HG03135 (cell line): ENCODE measurements around the gene SLC4A3.
A peak's percentile ranks its signal among the peaks of the same experiment; 100 is the strongest.
"Not testable (repeated sequence)": the region's sequence is repeated elsewhere in the genome, so short reads cannot be mapped to it uniquely, and the experiment has no call there.

ENCODE experiments used
- ATAC-seq: cut with Tn5 transposase; IDR thresholded peaks from one replicate; pipeline ENCODE4 v1.9.1; 2021; ENCODE audit warnings: mild to moderate bottlenecking, moderate library complexity; ENCODE audit not compliant: unreplicated experiment

The SLC4A3 gene

DNA sequence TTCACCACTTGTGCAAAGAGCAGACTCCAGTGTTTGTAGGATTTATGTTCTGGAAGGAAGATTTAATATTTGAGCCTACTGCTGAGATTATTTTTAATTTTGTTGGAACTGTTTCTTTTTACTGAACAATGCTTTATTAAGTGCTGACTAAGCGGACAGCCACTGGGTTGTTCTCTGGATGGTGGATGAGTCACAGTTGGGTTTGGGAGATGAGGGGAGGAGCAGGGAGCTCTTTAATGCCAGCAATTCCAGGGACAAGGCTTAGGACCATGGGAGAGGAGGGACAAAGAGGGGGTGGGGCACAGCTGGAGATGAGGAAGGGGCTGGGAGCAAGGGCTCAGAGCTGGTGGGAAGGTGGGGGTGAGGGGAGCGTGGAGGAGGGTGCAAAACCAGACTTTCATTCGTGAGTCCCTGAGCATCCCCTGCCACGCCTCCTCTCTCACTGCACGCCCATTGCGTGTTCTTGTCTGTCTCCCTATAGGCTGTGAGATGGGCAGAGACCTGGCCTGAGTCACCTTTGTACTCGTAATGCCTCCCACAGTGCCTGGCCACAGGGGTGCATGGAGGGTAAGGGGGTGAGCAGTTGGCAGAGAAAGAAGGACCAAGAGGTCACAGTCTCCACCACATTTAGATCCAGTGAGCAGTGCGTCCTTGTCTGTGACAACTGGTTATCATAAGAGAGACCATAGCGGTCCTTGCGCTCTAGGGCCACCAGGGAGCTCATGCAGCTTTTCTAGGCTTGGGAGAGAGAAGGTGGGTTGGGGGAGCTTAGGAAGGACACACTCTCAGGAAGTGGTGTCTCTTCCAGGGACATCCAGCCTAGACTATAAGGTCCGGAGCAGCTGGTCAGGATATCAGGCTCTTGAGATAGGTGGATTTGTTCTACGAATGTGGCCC lies 18.4 kb downstream of the SLC4A3 start:
- ATAC-seq, result no peak

DNA sequence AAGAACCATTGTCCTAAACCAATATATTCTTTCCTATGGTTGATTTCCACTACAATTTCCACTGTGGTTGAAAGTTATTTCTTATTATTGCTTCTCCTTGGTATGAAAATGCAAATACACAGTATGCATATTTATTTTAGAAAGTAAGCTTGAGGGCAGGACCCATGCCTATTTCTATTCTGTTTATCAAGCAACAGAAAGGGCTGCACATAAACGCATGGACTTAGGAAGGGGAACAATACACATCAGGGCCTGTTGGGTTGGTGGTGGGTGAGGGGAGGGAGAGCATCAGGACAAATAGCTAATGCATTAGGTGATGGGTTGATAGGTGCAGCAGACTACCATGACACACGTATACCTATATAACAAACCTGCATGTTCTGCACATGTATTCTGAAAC lies 20.7 kb downstream of the SLC4A3 start:
- ATAC-seq, result no peak

DNA sequence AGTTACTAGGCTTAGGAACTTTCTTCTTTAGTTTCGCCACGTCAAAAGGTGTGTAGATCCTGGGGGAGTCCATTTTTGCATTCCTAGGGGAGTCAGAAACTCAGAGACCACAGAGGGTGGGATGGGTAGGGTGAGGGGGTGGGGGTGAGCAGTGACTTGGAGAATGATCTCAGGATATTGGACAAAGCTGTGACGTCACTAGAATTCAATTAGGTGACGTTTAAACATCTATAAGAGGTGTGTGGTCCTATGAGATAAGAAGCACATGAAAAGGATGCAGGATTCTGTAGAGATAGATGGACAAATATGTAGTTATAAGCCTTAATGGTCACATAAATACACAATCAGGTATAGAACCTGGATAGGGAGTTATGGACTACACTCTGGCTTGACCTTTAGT lies 21.5 kb downstream of the SLC4A3 start:
- ATAC-seq, result no peak

DNA sequence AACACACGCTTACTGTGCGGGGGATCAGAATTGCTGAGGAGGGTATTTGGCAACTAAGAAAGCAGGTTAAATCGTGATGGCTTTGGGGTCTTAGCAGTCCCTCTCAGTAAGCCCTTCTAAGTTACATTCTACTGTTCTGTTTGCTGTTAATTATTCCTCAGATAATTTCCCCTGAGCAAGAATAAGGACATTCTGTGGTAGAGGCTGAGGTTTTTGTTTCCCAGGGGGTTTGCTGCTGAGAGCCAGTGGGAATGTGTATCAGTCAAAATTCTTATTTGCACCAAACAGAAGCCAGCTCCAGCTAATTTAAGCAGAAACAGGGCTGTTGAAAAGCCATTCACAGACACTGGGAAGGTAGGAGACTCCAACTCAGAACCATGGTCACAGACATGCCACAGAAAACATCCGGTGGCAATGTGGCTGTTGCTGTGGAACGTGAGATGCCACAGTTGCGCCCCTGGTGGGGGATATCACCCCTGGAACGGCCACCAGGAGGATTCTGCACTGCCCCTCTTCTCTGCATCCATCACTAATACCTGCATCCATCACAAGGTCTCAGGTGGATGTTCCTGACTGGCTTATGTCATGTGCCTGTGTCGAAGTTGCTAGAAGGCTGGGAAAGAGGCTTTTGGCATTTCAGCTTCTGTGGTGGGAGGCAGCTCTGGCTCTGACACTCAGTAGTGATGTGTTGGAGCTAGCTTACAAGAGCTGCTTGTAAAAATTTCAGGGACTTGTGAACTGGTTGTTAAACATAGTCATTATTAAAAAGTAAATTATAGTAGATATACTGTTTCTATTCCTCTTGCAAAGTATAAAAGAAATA lies 23.2 kb downstream of the SLC4A3 start:
- ATAC-seq, result no peak

DNA sequence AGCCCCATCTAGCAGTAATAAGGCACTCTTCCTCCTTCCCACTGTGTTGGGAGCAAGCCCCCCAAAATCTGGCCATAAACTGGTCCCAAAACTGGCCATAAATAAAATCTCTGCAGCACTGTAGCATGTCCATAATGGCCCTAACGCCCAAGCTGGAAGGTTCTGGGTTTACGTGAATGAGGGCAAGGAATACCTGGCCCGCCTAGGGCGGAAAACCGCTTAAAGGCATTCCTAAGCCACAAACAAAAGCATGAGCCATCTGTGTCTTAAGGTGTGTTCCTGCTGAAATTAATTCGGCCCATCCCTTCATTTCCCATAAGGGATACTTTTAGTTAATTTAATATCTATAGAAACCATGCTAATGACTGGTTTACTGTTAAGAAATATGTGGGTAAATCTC lies 24.2 kb downstream of the SLC4A3 start:
- not testable (repeated sequence) for ATAC-seq

DNA sequence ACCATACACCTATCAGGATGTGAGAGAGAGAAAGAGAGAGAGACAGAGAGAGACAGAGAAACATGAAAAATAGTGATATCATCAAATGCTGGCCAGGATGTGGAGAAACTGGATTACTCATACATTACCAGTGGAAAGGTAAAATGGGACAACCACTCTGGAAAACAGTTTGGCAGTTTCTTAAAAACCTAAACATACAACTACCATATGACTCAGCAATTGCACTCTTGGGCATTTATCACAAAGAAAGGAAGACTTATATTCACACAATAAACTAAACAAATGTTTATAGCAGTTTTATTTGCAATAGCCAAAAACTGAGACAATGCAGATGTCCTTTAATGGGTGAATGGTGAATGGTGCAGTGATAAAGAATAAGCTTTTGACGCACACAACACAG lies 29.1 kb downstream of the SLC4A3 start:
- ATAC-seq, result no peak

DNA sequence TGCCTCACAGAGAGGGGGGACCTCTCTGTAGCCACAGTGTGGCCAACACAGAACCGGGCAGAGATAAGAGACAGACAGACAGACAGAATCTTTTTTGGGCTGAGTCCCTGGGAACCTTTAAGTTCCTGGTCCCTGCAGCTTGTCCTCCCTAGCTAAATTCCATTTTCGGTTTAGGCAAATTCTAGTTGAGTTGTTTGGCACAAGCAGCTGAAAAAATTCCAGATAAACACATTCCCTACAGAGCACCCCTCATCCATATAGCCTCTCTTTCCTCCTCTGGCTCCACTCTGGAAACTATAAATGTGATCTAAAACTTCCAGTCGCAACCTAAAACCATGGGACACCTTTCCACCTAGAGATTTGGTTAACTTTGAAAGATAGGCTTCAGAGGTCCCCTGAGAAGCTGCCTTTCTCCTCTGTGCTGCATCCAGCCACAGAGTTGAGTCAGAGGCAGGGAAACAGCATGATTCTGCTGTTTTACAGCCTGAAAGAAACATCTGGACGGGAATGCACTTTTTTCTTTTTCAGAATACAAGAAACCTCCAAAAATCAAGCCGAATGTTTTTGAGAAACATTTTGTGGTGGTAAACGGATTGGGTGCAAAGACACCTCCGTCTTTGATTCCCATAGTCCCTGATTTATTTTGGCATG lies 30.9 kb downstream of the SLC4A3 start:
- no peak for ATAC-seq

DNA sequence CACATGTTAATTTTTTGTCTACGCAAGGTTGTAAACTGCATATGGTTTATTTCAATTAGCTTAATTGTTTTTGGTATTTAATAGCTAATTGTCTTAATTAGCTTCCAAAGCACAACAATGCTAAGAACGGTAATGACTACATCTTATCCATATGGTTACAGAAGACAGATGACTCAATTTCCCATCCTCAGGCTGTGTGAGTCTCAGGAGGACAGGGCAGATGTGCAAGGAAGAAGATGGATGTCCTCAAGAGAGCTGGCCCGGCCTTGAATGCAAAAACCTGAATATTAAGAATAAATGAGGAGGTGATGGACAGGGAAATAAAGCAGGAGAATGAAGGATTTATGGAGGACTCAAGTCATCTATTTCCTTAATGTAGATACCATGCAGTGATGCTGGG lies 31.4 kb downstream of the SLC4A3 start:
- ATAC-seq, result no peak

DNA sequence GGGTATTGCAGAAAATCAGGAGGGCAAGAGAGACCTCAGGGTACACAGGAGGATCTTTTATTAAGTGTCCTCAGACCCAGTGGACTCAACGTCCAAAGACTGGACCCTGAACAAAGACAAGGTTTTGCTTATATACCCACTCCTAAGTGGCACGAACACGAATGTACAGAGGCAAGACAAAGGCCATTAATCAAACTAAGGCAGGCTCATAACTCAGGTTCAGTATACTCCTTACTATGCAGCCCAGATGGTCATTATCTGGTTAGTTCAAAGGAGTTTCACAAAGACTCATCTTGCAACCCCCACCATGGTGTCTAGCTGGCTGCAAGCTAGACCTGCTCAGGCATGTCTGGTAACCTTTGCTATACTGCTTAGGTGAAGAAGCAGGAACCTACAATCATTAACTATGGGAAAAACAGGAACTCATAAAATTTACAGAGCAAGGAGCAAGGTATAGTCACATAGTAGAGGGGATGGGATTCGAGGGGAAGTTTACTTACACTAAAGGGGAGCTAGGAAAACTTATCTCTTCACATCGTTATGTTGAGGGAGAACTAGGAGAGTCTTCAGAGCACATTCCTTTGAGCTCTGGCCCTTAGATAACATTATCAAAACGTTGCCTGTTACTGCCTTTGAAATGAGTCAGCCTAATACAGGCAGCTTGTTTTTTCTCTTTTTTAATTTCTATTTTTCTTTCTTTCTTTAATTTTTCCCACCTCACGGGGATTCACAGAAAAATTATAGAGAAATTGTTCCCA lies 33.9 kb downstream of the SLC4A3 start:
- ATAC-seq, result peak; percentile 88

DNA sequence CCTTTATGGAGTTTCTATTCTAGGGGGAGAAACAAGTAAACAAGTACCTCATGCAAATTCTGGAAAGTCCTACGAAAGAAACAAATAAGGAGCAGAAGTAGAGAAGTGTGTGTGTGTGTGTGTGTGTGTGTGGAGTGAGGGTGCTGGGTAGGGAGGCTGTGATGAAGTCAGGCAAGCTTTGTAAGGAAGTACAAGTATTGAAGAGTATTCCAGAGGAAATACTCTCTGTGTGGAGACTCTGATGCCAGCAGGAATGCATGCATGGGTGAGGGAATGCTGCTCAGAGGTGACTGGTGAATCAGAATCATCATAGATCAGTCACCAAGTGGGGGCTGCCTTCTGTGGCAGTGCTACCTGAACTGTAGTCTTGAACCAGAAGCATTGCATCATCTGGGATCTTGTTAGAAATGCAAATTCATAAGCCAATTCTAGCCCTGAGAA lies 34.5 kb downstream of the SLC4A3 start:
- no peak for ATAC-seq

DNA sequence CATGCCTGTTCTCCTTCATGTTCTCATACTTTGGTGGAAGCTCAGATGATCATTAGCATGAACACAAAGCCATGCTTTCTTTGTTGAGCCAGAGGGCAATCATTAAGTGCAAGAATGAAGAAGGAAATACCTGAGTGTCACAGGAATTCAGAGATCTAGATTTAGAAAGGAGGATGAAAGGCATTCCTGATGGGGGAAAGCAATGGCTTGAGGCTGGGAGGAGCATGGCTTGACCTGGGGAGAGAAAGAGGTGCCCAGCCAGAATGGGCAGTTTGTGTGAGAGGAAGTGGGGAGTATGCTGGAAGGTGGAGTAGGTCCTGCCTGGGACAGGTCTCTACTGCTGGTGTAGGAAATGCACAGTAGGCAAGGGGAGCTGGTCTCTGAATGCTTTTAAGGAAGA lies 35.1 kb downstream of the SLC4A3 start:
- no peak for ATAC-seq

DNA sequence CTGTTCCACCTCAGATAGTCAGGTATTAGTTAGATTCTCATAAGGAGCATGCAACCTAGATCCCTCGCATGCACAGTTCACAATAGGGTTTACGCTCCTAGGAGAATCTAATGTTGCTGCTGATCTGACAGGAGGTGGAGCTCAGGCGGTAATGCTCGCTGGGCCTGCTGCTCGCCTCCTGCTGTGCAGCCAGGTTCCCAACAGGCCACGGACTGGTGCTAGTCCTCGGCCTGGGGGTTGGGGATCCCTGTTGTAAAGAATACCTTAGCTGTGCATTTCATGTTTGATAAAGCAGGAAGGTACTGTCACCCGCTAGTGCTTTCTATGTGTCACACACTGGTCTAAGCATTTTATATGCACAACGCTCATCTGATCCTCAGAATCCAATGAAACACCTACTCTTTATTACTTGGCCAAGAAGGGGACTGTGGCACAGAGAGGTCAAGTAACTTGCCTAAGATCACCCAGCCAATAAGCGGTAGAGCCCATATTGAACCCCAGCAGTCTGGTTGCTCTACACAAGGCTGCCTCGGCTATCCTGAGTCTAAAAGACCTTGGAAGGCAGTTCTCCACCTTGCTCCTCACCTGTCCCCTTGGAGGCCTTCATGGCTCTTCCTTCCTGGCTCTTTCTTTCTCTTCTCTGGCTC lies 35.8 kb downstream of the SLC4A3 start:
- no peak for ATAC-seq

DNA sequence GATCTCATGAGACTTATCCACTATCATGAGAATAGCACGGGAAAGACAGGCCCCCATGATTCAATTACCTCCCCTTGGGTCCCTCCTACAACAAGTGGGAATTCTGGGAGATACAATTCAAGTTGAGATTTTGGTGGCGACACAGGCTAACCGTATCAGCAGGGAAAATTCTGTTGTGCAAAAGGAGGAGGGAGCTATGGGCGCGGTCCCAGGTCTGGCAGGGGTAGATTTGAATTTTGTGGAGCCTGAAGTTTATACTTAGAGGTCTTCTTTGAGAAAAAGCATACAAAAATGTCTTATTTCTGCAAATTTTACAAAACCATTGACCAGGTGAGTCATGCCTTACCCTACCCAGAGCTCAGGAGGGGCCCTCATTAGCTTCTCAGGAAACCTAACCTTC lies 36.6 kb downstream of the SLC4A3 start:
- no peak for ATAC-seq

DNA sequence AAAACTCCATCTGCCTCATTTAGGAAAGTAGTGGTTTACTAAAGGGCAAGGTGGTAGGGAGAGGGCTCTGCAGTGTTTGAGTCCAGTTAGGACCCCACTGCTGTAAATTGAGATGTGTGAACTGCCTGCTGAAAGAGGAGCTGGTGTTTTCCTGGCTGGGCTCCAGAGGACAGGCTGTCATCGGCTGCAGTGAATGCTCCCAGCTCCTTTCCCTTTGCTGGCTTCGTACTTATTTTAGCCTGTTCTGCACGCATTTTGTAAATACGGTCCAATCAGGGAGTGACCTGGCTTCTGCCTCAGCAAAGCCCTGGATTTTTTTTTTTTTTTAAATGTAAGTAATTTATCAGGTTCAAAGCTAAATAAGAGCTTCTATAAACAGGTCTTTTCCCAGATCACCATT lies 37.5 kb downstream of the SLC4A3 start:
- ATAC-seq, result no peak

DNA sequence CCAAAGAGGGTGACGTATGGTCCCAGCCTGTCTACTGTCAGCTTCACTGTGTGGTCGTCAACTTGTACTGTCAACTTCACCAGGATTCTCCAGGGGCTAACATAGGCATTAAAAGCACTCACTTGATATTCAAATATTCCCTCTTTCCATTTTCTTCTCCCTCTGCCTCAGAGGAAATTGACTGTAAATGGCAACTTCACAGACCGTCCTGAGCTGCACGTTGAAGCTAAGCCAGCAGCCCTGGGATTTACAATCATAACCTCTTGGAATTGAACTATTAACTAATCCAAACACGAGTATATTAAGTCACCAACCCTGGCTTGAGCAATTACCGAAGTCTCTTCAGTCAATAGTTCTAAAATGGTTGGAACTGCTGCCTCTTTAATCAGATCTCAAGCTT lies 38.5 kb downstream of the SLC4A3 start:
- ATAC-seq, result no peak

DNA sequence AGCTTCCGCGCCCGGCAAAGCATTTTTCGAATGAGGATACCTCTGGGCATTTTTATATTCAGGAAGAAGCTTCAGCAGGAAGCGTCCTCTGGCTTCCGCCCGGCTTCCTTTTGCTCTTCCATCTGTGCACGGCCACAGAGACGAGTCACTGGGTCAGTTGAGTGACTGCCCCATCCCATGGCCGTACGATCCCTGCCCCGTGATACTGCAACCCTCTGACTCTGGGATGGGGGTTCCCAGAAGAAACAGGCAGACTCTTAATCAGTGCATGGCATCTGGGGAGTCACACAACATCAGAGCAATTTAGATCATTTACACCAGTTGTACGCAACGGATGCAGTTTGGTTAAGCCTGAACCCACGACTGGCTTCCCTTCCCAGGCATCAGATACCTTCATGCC lies 40.9 kb downstream of the SLC4A3 start:
- ATAC-seq, result no peak

DNA sequence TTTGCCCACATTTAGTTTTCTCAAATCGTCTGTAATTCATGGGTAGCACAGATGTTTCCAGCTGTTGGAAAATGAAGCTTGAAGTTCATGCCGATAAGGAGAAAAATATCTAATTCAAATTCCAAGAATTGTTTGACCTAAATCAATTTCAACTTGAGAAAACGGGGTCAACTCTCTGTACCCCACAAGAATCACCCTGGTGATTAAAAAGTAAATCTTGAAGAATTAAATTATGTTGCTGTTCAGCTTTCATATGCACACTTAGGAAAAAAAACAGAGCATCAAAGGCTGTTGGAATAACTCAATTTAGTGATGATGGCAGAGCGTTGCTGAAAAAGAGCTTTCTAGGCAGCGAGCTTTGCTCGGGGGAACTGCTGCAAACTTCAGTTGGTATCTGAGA lies 43.0 kb downstream of the SLC4A3 start:
- ATAC-seq, result no peak

DNA sequence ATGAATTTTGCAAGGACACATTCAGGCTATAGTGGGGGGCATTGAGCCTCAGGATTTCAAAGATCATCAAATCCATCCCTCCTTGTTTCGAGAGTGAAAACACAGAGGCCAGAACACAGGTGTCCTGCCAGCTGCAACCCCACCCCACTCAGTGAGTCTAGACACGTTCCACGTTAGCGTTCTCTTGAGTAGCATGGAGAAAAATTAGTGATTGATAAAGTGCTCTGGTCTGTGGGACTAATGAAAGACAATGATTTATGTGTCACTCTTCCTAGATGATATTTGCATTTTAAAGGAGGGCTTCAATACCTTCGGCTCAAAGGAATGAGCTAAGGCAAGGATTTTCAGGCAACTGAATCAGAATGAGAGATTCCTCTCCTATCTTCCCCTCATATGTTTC lies 43.8 kb downstream of the SLC4A3 start:
- ATAC-seq, result no peak

DNA sequence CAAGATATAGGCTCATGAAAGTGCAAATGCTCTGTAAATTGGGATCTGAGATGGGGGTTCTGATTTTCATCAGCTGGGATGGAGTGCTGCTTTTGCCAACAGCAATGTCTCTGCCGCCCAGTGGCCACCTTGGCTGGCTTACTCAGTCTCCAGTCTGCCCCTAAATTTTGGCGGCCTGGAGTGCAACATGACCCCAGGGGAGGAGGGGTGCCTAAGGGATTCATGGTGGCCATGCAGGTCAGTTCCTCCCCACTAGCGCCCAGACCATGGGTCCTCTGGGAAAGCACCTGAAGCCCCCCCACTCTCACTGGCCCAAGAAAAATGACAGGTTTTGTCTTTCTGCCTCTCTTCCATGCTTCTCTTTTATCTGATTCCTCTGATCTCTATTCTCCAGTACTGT lies 45.0 kb downstream of the SLC4A3 start:
- ATAC-seq, result no peak

DNA sequence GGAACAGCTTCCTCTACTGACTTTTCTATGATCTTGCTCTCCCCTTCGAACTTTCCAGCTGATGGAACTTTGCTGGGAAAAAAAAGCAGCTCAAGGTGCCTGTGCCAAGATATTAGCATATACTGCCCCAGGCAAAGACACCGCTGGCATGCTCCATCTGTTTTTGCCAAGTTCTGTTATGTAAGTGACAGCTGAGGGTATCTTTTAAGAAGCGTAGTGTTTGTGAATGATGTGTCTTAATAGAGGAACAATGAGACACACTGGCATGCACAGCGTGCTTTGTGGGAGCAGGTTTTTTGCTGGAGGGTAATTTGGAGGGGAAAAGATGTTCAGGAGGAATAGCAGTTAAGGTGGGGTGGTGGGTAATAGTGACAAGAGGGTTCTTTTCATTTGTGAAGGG lies 47.8 kb downstream of the SLC4A3 start:
- no peak for ATAC-seq
